SK-N-SH treated with all-trans-retinoic acid at 6 μM for 48 hours (cell line): ENCODE measurements around the gene PSMB7.

Experiments
- ATAC-seq: fragments of 200-7000 bp; cut with Tn5 transposase; 3 replicates; pipeline ENCODE4 v1.9.1; 2020; ENCODE audit warnings: mild to moderate bottlenecking, moderate library complexity
- ARNTL ChIP-seq: fragments of 450-650 bp; formaldehyde crosslinking; IDR thresholded peaks from 2 replicates; pipeline ENCODE4 v1.5.0; 2020; ENCODE audit warnings: low read depth, mild to moderate bottlenecking, moderate library complexity, borderline replicate concordance
- BACH2 ChIP-seq: fragments of 250-450 bp; sonication (Bioruptor Pico); IDR thresholded peaks from 2 replicates; pipeline ENCODE4 v1.9.0; 2021; ENCODE audit warnings: mild to moderate bottlenecking, borderline replicate concordance
- CREB5 ChIP-seq: fragments of 250-450 bp; sonication (Bioruptor Pico); IDR thresholded peaks from 2 replicates; pipeline ENCODE4 v1.5.1; 2020; ENCODE audit warnings: low read depth, mild to moderate bottlenecking, moderate library complexity
- CSDC2 ChIP-seq: fragments of 250-450 bp; sonication (Bioruptor Pico); IDR thresholded peaks from 2 replicates; pipeline ENCODE4 v1.5.0; 2020; ENCODE audit warnings: mild to moderate bottlenecking, moderate library complexity
- CSRNP3 ChIP-seq: fragments of 250-450 bp; sonication (Bioruptor Pico); IDR thresholded peaks from 2 replicates; pipeline ENCODE4 v1.5.1; 2021; ENCODE audit warnings: mild to moderate bottlenecking, moderate library complexity
- ESRRG ChIP-seq: fragments of 250-450 bp; sonication (Bioruptor Pico); IDR thresholded peaks from 2 replicates; pipeline ENCODE4 v1.6.1; 2021; ENCODE audit warnings: mild to moderate bottlenecking
- ISL1 ChIP-seq: fragments of 250-450 bp; sonication (Bioruptor Pico); IDR thresholded peaks from 2 replicates; pipeline ENCODE4 v2.1.2; 2022; ENCODE audit warnings: mild to moderate bottlenecking, moderate library complexity
- OSR1 ChIP-seq: fragments of 250-450 bp; sonication (Bioruptor Pico); IDR thresholded peaks from 2 replicates; pipeline ENCODE4 v1.8.0; 2022; ENCODE audit warnings: moderate library complexity, mild to moderate bottlenecking, inconsistent platforms
- PATZ1 ChIP-seq: fragments of 250-450 bp; sonication (Bioruptor Pico); IDR thresholded peaks from 2 replicates; pipeline ENCODE4 v1.8.0; 2020; ENCODE audit warnings: mild to moderate bottlenecking, moderate library complexity, borderline replicate concordance
- PPARA ChIP-seq: fragments of 250-450 bp; sonication (Bioruptor Pico); IDR thresholded peaks from 2 replicates; pipeline ENCODE4 v1.5.0; 2020; ENCODE audit warnings: mild to moderate bottlenecking, borderline replicate concordance
- RARB ChIP-seq: fragments of 250-450 bp; sonication (Bioruptor Pico); IDR thresholded peaks from 2 replicates; pipeline ENCODE4 v1.8.0; 2021; ENCODE audit warnings: mild to moderate bottlenecking, moderate library complexity
- SNAI2 ChIP-seq: fragments of 250-450 bp; sonication (Bioruptor Pico); IDR thresholded peaks from 2 replicates; pipeline ENCODE4 v1.5.0; 2020; ENCODE audit warnings: mild to moderate bottlenecking, moderate library complexity
- TCF4 ChIP-seq: fragments of 250-450 bp; sonication (Bioruptor Pico); IDR thresholded peaks from 2 replicates; pipeline ENCODE4 v1.8.0; 2021; ENCODE audit warnings: mild to moderate bottlenecking, moderate library complexity, borderline replicate concordance
- TOX ChIP-seq: fragments of 250-450 bp; sonication (Bioruptor Pico); IDR thresholded peaks from 2 replicates; pipeline ENCODE4 v1.8.0; 2021; ENCODE audit warnings: mild to moderate bottlenecking, moderate library complexity, borderline replicate concordance
- TSHZ2 ChIP-seq: fragments of 250-450 bp; sonication (Bioruptor Pico); IDR thresholded peaks from 2 replicates; pipeline ENCODE4 v1.5.0; 2020; ENCODE audit warnings: mild to moderate bottlenecking, moderate library complexity
- ZC3H10 ChIP-seq: fragments of 250-450 bp; sonication (Bioruptor Pico); IDR thresholded peaks from 2 replicates; pipeline ENCODE4 v1.5.1; 2021; ENCODE audit warnings: mild to moderate bottlenecking, moderate library complexity
- ZFP3 ChIP-seq: fragments of 250-450 bp; sonication (Bioruptor Pico); IDR thresholded peaks from 2 replicates; pipeline ENCODE4 v1.5.0; 2020; ENCODE audit warnings: mild to moderate bottlenecking, moderate library complexity
- ZFP30 ChIP-seq: fragments of 450-650 bp; formaldehyde crosslinking; IDR thresholded peaks from 2 replicates; pipeline ENCODE4 v1.5.0; 2022; ENCODE audit warnings: mild to moderate bottlenecking, moderate library complexity
- ZNF565 ChIP-seq: fragments of 450-650 bp; formaldehyde crosslinking; conservative IDR thresholded peaks from 2 replicates; pipeline ENCODE4 v1.5.0; 2020; ENCODE audit warnings: low read depth, mild to moderate bottlenecking, moderate library complexity
- ZNF70 ChIP-seq: fragments of 450-650 bp; formaldehyde crosslinking; IDR thresholded peaks from 2 replicates; pipeline ENCODE4 v1.5.0; 2020; ENCODE audit warnings: mild to moderate bottlenecking, moderate library complexity
- ZNF8 ChIP-seq: fragments of 450-650 bp; formaldehyde crosslinking; IDR thresholded peaks from 2 replicates; pipeline ENCODE4 v1.5.0; 2020; ENCODE audit warnings: mild to moderate bottlenecking, moderate library complexity

Gene PSMB7

GRCh38 chr9:124415852-124416484, 726 bp upstream of the PSMB7 start:
- no peak for TF ChIP-seq ZNF70
- no peak for TF ChIP-seq ZFP3 (CRISPR knock-in tag)
- no peak for TF ChIP-seq CSRNP3 (CRISPR knock-in tag)
- no peak for TF ChIP-seq TCF4 (CRISPR knock-in tag)
- TF ChIP-seq ZNF565 (CRISPR knock-in tag): no peak
- no peak for TF ChIP-seq CREB5 (CRISPR knock-in tag)
- TF ChIP-seq BACH2 (CRISPR knock-in tag): no peak
- no peak for TF ChIP-seq RARB (CRISPR knock-in tag)
- TF ChIP-seq CSDC2 (CRISPR knock-in tag): no peak
- no peak for TF ChIP-seq PATZ1 (CRISPR knock-in tag)
- TF ChIP-seq SNAI2 (CRISPR knock-in tag): no peak
- no peak for TF ChIP-seq ZFP30 (CRISPR knock-in tag)
- TF ChIP-seq TOX (CRISPR knock-in tag): no peak
- no peak for TF ChIP-seq PPARA (CRISPR knock-in tag)
- no peak for TF ChIP-seq ZNF8 (CRISPR knock-in tag)
- TF ChIP-seq, all 23 proteins: peak for 0
- no peak for ATAC-seq

- ATAC-seq: no peak
- no peak for TF ChIP-seq TOX (CRISPR knock-in tag)
- TF ChIP-seq ZNF70: no peak
- TF ChIP-seq OSR1 (CRISPR knock-in tag): no peak
- TF ChIP-seq PATZ1 (CRISPR knock-in tag): no peak
- TF ChIP-seq TCF4 (CRISPR knock-in tag): no peak
- TF ChIP-seq ESRRG: no peak
- TF ChIP-seq ZFP30 (CRISPR knock-in tag): no peak
- TF ChIP-seq ZC3H10 (CRISPR knock-in tag): no peak
These were observed 630 bp downstream of the PSMB7 start for GRCh38 chr9:124414612-124415011.

GRCh38 chr9:124412228-124412575, 3.0 kb downstream of the PSMB7 start:
- no peak for ATAC-seq
- TF ChIP-seq TCF4 (CRISPR knock-in tag) (no peak), ZNF565 (CRISPR knock-in tag) (no peak), ZNF70 (no peak), SNAI2 (CRISPR knock-in tag) (no peak), ZFP30 (CRISPR knock-in tag) (no peak), TOX (CRISPR knock-in tag) (no peak), PATZ1 (CRISPR knock-in tag) (no peak), CSRNP3 (CRISPR knock-in tag) (no peak), ZNF8 (CRISPR knock-in tag) (no peak), ARNTL (CRISPR knock-in tag) (no peak), ESRRG (no peak), TSHZ2 (CRISPR knock-in tag) (no peak), ISL1 (CRISPR knock-in tag) (no peak), CSDC2 (CRISPR knock-in tag) (no peak), ZFP3 (CRISPR knock-in tag) (no peak)
- TF ChIP-seq, all 23 proteins: peak for 0
